Activated CD8-positive, alpha-beta memory T cell treated with anti-CD3 and anti-CD28 coated beads for 4 hours (primary cell): Measurements from ENCODE around the gene BNC2.
"Not testable (repeated sequence)": the region's sequence is repeated elsewhere in the genome, so short reads cannot be mapped to it uniquely, and the experiment has no call there.

Experiments
- DNase-seq, 2 donors: peaks; one replicate each; pipeline ENCODE4 v3.0.0-alpha.2; 2020; ENCODE audit warnings: low read depth in 2 of 2

The BNC2 gene, protein sequence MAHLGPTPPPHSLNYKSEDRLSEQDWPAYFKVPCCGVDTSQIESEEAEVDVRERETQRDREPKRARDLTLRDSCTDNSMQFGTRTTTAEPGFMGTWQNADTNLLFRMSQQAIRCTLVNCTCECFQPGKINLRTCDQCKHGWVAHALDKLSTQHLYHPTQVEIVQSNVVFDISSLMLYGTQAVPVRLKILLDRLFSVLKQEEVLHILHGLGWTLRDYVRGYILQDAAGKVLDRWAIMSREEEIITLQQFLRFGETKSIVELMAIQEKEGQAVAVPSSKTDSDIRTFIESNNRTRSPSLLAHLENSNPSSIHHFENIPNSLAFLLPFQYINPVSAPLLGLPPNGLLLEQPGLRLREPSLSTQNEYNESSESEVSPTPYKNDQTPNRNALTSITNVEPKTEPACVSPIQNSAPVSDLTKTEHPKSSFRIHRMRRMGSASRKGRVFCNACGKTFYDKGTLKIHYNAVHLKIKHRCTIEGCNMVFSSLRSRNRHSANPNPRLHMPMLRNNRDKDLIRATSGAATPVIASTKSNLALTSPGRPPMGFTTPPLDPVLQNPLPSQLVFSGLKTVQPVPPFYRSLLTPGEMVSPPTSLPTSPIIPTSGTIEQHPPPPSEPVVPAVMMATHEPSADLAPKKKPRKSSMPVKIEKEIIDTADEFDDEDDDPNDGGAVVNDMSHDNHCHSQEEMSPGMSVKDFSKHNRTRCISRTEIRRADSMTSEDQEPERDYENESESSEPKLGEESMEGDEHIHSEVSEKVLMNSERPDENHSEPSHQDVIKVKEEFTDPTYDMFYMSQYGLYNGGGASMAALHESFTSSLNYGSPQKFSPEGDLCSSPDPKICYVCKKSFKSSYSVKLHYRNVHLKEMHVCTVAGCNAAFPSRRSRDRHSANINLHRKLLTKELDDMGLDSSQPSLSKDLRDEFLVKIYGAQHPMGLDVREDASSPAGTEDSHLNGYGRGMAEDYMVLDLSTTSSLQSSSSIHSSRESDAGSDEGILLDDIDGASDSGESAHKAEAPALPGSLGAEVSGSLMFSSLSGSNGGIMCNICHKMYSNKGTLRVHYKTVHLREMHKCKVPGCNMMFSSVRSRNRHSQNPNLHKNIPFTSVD

DNA sequence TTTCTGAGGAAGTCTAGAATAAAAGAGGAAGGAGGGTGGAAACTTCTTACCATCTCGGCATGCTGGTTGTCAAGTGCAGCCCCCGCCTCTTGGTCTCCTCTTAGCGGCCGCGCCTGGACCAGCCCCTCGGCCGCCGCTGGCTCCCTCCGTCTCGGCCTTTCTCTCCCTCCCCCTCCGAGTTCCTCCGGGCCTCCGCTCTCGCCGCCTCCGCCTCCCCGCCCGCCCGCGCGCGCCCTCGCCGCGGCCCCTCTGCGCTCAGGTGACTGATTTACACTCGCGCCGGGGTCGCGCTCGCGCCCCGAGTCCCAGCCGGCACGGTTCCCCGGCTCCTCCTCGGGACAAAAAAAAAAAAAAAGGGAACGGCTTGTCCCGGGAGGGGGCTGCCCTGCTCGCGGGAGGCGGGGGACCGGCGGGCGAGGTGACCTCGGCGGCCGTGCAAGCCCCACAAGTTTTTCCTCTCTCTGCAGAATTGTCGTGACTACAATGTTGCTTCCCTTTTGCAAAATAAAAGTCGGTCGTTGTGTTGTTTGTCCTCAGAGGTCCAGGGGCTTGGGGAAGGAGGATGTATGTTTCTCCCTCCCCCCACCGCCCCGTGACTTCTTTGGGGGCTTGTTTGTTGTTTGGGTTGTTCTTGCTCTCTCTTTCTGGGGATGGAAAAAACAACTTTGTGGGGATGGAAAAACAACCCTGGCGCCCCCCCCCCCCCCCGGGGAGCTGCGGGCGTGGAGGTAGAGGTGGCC lies at the start of gene BNC2:
Gene BNC2 (minus strand): TSS at position 75 of the 740 bp plus-strand sequence. CDS start 22 bp downstream, at position 53.
- no peak for DNase-seq

DNA sequence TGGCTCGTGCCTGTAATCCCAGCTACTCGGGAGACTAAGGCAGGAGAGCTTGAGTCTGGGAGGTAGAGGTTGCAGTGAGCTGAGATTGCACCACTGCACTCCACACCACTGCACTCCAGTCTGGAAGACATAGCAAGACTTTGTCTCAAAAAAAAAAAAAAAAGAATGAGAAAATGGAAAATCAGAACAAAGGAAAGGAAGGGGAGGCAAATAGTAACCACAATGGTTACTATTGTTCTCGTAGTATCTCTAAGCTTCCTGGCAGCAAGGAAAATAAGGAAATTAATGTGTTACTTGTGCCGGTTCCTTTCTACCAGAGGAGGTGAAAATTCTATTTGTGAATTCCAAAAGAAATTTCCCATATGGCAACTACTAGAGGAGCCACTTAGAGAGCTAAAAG lies 48.5 kb upstream of the BNC2 start:
- no peak for DNase-seq

DNA sequence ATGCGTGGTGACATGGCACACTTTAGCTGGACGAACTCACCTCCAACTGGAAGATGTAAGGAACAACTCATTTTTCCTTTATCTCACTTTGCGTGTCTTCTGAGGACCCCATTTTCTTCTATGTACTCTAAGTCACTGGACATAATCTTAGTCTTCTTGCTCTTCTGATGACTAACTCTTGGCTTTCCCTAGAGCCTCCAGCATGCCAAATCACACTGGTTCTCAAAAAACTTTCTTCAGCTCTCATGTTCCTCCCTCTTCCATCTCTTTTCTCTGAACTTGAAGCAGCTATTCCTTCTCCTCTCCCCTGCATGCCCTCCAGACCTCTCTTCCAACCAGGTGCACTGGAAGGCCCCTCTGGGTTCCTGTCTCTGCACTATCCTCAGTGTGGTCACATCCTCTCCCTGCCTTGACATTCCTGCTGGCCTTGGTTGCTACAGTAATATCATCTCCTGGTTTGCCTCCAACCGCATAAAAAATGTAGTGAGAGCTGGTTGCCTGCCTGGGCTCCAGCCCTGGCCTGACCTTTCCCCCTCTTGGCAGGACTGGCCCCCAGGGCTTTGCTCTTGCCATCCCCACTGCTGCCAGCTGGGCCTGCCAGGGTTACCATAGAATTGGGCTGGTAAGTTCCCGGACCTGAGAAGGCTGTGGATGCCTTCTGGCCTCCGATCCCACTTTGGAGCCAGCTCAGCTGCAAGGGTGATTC lies 44.8 kb upstream of the BNC2 start:
- DNase-seq: no peak

DNA sequence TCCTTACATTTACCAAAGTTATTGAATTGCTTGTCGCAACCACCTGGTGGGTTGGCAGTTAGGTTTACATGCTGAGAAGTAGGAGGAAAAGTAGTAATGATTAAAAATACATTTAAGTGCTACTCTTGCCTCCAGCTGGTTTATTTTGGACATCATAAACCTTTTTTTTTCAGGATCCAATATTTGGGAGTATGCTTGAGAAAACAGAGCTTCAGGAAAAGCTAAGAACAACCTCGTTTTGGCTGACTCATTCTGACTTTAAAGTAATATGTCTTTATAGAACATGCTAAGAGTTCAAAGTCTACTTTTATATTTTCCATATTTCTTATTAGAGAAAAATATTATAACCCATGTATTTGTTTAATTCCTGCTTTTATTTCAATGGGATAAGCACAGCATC lies 41.7 kb upstream of the BNC2 start:
- DNase-seq: no peak

DNA sequence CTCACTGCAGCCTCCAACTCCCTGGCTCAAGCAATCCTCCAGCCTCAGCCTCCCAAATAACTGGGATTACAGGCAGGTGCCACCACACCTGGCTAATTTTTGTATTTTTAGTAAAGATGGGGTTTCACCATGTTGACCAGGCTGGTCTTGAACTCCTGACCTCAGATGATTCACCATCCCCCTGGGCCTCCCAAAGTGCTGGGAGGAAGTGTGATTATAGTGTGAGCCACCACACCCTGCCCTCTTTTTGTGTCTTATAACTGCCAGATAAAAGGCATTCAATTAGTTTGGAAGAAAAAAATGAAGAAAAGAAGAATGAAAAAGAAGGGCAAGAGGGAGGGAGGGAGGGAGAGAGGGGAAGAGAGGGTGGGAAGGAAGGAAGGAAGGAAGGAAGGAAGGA lies 37.7 kb upstream of the BNC2 start:
- not testable (repeated sequence) for DNase-seq

DNA sequence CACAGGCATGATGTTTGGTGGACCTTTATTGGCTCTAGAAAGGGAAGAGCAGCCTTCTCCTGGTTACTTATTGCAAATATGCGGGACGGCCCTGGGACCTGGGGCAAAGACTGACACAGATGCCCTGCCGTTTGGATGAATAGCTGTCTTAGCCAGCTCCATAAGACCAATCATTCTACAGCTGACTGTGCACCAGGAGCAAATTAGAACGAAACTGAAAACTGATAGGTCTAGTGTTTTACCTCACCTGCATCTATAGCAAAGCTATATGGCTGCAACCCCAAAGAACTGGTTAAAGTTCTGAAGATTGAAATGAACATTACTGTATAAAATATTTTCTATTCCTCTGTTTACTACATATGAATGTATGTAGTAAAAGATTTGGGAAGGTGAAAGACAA lies 34.2 kb upstream of the BNC2 start:
- no peak for DNase-seq

DNA sequence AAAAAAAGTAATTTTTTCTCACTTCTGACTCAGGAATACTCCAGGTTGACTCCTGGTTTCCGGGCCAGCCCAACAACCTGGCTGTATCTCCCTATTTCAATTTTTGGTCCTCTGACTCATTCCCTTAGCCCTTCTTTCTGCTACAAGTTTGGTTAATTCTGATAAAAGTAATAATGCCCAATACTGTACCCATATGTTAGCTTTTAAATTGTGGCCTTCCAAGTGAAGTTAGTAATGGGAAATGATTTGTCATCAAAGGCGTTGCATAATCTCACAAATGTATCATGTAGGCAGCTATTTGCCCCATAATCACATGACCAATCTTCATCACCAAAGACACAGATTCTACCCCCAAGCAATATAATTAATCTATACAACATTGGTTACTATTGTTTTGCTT lies 31.1 kb upstream of the BNC2 start:
- DNase-seq: no peak

DNA sequence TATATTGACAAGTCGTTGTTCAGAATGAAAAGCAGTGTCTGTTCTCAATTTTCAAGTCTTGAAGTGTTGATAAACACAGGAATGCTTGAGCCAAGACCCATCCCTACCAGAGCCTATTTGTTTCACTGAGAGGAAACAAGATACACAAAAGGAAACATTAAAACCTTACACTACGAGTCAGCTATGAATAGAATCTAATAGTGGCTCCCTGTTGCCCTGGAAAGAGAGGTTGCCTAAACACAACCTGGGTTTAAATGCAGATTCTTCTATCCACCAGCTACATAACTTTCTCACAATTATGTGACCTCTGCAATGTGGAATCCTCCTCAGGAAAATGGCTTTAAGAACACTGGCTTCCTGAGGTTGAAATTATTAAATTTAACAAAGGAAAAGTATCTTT lies 29.1 kb upstream of the BNC2 start:
- no peak for DNase-seq

DNA sequence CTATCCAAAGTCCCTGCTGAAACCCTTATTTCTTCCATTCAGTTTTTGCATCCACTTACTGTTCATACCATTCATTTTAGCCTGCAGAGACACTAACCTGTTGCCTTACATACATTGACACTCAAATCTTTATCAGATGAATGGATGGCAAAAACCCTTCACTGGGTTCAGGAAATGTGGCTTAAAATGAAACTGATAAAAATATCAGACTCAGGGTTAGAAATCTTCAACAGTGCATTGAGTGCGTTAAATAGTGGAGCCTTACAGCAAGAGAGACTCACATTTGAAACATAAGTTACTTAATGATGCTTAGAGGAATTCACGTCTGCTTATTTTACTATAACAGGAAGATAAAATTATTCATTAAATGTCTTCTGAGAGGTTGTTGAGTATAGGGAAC lies 28.0 kb upstream of the BNC2 start:
- DNase-seq: no peak

DNA sequence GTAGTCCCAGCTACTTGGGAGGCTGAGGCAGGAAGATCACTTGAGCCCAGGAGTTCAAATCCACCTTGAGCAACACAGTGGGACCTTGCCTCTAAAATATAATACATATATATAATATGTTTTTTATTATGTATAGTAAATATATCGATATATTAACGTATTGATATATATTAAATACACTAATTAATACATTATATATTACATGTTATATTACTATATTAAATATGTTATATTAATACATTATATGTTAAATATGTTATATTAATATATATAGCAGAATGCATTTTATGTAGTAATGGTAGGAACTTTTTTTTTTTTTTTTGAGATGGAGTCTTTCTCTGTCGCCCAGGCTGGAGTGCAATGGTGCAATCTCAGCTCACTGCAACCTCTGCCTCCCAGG lies 18.1 kb upstream of the BNC2 start:
- DNase-seq: no peak

DNA sequence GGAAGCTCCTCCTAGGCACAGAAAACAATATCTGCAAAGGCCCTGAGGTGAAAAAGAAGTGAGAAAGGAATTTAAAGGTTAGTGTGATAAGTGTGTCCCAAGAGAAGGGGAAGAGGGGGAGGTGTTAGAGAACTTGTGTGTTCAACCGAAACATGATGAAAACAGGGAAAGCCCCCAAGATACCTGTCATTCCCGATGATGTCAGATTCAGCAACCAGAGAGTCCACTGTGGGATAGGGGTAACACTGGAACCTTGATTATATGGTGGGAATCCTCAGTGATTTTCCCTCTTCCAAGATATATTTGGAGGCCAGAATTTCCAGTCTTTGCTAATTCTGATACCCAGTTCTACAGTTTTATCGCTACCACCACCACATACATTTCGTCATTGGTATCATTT lies 15.5 kb upstream of the BNC2 start:
- DNase-seq: no peak

DNA sequence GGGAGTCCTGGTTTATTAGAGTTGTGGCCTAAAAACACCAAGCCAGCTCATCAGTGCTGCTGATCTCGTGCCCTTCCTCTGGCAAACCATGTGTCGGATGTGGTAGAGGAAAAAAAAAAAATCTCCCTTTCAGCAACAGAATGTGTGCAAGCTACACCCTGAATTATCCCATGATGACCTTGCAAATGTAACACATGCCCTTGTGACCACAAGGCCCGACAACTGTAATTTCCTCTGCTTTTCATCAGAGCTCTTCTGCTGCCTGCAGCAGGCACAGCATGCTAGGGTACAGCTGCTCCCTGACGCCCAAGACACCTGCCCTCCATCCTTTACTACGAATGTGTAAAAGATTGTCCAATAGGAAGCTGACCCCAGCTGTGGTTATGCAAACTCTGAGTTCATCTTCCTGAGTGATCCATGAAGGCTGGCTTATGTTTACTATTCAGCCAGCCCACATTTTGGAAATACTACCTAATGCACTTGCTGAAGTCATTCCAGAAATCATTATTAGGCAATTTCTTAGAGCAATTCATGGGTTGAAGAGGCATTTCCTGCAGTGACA lies 14.6 kb upstream of the BNC2 start:
- no peak for DNase-seq

DNA sequence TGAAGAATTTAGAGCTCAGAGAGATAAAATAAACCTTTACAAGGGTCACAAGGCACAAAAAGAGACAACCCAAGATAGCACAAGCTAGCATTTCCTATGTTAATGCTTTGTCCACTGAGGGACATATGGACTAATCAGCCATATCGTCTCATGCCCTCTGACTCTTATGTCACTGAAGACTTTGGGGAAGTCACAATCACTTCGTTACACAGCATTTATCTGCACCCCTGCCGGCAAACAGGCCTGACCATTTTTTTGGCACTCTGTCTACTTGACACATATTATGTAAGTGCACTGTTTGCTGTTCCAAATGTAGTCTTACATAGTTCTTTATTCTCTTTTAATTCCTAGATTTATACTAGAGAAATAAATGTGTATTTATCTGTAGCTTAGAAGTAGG lies 13.9 kb upstream of the BNC2 start:
- DNase-seq: no peak

DNA sequence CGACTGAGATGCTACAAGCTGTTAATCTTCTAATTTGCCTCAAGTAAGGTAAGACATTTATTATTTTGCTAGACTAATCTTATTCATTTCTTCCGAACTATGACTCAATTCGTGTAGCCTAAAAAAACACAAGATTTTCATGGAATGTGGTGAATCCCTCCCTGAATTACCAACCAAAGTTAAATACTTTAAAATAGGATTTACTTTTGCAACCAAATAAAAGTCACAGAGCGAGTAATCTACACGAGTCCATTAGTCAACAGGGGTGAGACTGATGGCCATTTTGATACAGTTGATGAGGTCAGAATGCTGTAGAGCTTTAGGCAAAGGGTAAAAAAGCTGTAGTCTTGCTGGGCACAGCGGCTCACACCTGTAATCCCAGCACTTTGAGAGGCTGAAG lies 13.1 kb upstream of the BNC2 start:
- DNase-seq: no peak

DNA sequence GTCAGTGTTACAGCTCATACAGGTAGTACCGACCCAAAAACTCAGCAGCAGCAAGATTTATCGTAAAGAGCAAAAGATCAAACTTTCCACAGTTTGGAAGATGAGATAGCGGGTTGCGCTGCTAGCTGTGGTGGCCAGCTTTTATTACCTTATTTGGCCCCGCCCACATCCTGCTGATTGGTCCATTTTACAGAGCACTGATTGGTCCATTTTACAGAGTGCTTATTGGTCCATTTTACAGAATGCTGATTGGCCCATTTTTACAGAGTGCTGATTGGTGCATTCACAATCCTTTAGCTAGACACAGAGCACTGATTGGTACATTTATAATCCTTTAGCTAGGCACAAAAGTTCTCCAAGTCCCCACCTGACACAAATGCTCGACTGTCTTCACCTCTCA lies 12.0 kb upstream of the BNC2 start:
- DNase-seq: not testable (repeated sequence)

DNA sequence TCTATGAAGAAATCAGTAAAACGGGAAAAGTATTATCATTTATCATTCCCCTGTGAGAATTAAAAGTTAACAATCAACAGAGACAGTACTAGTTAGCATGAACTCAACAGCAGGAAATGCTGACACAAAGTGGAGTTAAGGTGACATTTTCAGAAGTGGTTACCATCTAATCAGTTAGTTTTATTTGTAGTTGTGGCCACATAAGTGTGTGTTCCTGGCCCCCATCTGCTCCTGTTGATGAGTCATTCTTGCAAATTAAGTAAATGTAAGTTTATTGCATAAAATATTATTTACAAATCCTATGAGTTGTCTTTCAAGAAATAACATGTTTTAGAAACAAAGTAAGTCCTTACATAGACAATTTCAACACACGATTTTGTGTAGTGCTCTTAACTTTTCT lies 8.9 kb upstream of the BNC2 start:
- no peak for DNase-seq

DNA sequence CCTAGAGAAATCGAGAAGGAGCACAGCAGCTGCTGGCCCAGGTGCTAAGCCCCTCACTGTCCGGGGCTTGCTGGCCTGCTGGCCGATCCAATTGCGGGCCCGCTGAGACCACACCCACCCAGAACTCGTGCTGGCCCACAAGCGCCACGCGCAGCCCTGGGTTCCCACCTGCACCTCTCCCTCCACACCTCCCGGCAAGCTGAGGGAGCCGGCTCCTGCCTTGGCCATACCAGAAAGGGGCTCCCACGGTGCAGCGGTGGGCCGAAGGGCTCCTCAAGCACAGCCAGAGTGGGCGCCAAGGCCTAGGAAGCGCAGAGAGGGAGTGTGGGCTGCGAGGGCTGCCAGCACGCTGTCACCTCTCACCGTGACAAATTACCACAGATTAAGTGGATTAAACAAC lies 6.8 kb upstream of the BNC2 start:
- DNase-seq: no peak

DNA sequence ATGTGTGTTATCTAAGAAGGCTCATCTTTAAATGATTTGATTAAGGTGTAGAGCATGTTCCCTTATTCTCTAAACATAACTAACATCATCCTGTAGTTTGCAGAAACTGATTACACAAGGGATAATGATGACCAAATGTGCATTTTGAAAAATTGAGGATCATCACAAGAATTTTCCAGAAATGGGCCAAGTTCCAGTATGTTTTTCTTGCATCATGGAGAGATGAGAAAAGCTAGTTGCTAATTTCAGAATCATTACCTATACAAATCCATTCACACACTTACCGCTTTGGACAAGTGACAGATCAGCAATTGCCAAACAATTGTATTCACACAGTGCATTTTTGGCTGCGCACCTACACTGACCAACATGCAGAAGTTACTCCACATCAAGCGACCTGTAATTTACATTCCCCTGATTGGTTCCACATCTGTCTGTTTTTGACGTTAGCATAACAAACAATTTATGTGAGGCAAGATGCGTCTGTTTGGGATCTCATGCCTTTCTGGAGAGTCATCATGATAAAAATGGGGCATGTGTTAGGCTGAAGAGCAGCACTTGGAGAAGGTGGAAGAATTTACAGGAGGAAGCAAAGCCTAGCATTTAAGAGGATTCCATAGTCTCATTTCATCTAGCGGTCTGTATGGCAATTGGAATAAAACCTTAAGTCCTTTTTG lies 2.8 kb upstream of the BNC2 start:
- no peak for DNase-seq

DNA sequence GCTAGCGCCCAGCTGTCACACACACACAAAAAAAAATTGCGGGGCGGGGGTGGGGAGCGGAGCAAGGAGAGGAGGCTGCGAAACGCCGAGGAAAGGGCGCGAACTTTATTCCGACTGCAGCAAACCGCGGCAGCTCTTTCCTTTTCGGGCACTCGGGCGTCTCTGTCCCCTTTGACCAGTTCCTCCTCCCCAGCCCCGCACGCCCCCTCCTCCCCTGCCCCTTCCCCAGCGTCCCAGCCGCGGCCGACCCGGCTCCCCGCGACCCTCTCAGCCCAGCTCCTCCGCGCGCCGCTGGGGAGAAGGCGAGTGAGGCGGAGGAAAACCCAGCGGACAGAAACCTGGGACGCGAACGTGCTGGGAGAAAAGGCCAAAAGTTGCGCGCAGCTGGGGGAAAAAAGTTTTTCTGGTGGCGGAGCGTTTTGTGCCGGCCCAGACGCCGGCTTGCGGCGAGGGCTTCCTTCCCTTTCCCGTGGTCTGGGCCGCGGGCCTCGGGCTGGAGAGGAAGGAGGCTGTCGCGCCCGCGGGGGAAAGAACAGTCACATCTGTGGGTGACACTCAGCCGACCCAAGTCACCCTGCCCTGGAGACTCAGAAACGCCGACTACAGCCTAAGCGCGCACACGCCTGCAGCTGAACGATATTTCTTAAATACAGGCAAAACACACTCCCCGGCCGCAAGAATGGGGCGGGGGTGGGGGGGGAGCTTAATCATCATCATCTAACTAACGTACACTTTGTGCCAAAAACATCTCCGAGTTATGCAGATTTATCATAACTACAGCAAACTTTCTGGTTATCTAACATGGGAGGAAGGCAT lies 1.1 kb upstream of the BNC2 start:
- DNase-seq: no peak
